ENCODE measurements around the gene STK32B. TPM values are rescaled to one million over a fixed set of nuclear protein-coding genes. Genes with fewer than 3 reads are reported as not detected.
A peak's percentile ranks its signal among the peaks of the same experiment; 100 is the strongest.

Gene STK32B
- total RNA-seq, 2 experiments from 2014 or later: not detected

DNA sequence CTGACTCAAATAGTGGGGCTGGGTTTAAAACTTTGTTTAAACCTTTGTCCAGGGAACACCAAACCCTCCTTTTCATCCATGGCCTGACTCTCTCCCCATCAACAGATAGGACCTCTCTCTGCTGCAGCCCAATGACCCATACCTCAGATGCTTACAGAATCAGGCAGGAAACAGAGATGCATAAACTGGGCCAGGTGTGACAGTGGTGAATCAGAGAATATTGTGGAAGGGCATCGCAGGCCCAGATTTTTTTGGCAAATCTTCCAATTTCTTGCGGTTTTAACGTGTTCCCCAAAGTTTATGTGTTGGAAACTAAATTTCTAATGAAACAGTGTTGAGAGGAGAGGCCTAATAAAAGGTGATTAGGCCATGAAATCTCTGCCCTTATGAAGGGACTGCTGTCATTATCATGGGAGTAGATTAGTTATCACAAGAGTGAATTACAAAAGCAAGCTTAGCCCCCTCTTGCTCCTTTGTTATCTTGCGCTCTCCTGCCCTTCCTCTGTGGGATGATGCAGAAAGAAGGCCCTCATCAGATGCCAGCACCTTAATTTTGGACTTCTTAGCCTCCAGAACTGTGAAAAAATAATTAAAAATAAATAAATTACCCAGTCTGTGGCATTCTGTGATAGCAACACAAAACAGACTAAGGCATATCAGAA lies 82.8 kb downstream of the STK32B start:
- Mint-ChIP-seq H3K27ac (no peak overlapping the region), H3K4me1 (no peaks in the 10 kb centered on the region), H3K36me3 (ENCODE audit: low read depth) (no peaks in the 10 kb centered on the region), H3K27me3 (no peaks in the 10 kb centered on the region), H3K9me3 (ENCODE audit: low read depth) (no peaks in the 10 kb centered on the region), H3K4me3 (no peak overlapping the region)
- intact Hi-C loops (cut with DNase I, micrococcal nuclease): no loop called here
- ChIA-PET CTCF (no interaction called here), POLR2A (no interaction called here)
- no peak for DNase-seq
- ATAC-seq: no peak

DNA sequence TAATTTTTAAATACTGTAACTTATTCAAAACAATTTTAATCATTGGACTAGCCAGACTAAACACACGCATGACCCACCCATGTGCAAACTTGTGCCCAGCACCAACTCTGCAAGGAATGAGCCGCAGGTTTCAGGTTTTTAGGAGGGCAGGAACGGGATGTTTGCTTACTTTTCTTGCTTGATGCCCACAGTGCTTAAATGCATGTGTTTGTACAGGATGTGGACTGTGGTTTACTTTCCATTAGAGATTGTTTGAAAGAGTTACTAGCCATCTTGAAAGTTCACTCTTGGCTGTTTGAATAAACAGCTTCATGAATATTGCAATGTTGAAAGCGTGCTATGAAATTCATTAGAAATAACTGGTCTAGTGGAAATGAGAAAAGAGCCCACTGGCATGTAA lies 83.3 kb downstream of the STK32B start:
- Mint-ChIP-seq H3K4me3 (no peak overlapping the region), H3K9me3 (ENCODE audit: low read depth) (no peaks in the 10 kb centered on the region), H3K27me3 (no peaks in the 10 kb centered on the region), H3K27ac (no peak overlapping the region), H3K36me3 (ENCODE audit: low read depth) (no peaks in the 10 kb centered on the region), H3K4me1 (no peaks in the 10 kb centered on the region)
- ATAC-seq: no peak
- POLR2A ChIA-PET: no interaction called here
- intact Hi-C loops (cut with DNase I, micrococcal nuclease): no loop called here
- DNase-seq: no peak
- CTCF ChIA-PET: no interaction called here

DNA sequence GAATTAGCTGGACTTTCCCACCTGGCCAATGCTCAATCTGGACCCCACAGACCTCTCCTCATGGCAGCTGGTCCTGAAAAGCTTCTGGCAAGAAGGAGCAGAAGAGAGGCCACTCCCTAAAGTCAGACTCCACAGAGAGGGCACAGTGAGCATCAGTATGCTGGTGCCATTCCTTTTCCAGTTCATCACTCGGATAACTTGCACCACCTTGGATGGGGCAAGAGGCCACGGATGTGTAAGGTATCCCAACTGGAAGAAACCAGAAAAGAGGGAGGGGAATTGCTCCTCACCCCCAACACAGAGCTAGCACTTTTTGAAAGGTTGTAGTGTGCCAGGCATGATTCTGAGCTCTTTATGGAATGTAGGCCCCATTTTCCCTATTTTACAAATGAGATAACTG lies 85.9 kb downstream of the STK32B start:
- Mint-ChIP-seq H3K4me3 (no peak overlapping the region), H3K9me3 (ENCODE audit: low read depth) (no peaks in the 10 kb centered on the region), H3K27me3 (peaks cover 1% of the 10 kb centered on the region), H3K27ac (no peak overlapping the region), H3K4me1 (no peaks in the 10 kb centered on the region), H3K36me3 (ENCODE audit: low read depth) (no peaks in the 10 kb centered on the region)
- ChIA-PET POLR2A (no interaction called here), CTCF (no interaction called here)
- no peak for ATAC-seq
- no peak for DNase-seq
- intact Hi-C loops (cut with DNase I, micrococcal nuclease): no loop called here

DNA sequence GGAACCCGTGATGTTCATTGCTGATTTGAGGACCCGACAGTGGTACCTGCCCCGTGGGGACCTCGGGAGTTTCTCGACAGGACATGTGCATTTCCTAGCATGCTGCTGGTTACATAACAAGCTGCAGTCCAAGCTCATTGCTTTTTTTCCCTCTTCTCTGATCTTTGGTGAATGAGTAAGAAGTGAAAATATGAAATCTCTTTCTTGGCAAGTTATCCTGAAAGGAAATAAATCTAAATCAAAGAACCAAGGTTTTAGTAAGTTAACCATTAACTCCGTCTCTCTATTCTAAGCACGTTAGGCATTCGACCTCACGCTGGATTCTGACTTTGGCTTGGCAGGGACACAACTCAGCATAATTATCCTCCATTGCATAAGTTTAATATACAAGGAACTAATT lies 86.6 kb downstream of the STK32B start:
- Mint-ChIP-seq H3K36me3 (ENCODE audit: low read depth) (no peaks in the 10 kb centered on the region), H3K4me3 (no peak overlapping the region), H3K27ac (no peak overlapping the region), H3K9me3 (ENCODE audit: low read depth) (no peaks in the 10 kb centered on the region), H3K4me1 (no peaks in the 10 kb centered on the region), H3K27me3 (peaks cover 1% of the 10 kb centered on the region)
- CTCF ChIA-PET: no interaction called here
- POLR2A ChIA-PET: no interaction called here
- intact Hi-C loops (cut with DNase I, micrococcal nuclease): no loop called here
- no peak for ATAC-seq
- no peak for DNase-seq

DNA sequence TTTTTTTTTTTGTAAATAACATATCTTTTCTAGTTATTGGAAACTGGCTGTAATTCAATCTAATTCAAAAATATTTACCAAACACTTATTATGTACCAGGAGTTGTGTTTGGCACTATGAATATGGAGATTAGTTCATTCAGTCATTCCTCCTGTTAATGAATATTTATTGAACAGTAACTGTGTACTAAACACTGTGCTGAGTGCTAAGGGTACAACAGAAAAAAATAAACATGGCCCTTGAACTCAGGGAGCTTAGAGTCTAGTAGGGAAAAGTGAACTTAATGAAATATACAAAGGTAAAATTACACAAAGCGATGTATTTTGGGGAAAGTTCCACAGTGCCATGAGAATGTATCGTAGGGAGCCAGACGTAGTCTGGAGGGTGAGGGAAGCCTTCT lies 87.1 kb downstream of the STK32B start:
- POLR2A ChIA-PET: no interaction called here
- ATAC-seq (no peak), DNase-seq (no peak)
- H3K9me3 Mint-ChIP-seq (ENCODE audit: low read depth): no peaks in the 10 kb centered on the region
- CTCF ChIA-PET: no interaction called here
- H3K36me3 Mint-ChIP-seq (ENCODE audit: low read depth): no peaks in the 10 kb centered on the region
- H3K27me3 Mint-ChIP-seq: peaks cover 1% of the 10 kb centered on the region
- H3K4me3 Mint-ChIP-seq: no peak overlapping the region
- H3K4me1 Mint-ChIP-seq: no peaks in the 10 kb centered on the region
- intact Hi-C loops (cut with DNase I, micrococcal nuclease): no loop called here
- H3K27ac Mint-ChIP-seq: no peak overlapping the region

DNA sequence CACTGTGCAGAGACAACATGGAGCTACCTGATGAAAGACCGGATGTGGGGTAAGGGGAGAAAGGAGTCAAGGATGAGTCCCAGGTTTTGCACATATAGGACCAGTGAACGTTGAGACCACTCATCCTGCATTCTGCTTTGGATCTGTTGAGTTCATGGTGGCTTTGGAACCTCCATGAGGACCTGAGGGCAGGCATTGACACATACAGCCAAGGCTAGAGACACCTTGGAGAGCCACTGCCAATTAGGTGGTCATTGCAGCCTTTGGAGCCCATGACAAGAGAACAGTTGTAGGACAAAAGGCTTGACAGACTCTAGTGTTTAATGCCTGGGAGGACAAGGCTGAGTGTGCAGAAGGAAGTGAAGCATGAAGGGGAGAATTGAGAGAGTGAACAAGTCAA lies 87.9 kb downstream of the STK32B start:
- H3K4me1 Mint-ChIP-seq: no peaks in the 10 kb centered on the region
- CTCF ChIA-PET: no interaction called here

DNA sequence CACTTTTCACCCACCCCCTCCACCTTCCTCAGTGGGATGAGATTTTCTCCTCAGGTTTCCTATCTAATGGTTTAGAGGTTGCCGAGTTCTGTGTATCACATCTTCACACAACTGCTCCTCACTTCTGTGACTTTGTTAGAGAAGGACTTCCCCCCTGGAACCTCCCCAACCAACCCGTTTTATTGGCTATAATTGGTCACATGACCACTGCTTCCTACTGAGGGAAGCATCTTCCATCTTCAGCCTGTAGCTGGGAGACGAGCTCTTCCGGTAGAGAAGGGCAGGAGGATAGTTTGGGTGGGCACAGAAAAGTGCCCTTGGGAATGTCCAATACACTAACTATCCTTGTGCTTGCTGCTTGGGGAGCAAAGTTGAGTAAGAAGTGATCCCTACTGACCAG lies 90.5 kb downstream of the STK32B start:
- POLR2A ChIA-PET: no interaction called here

More for the DNA sequence above, 87.9 kb downstream of the STK32B start:
- POLR2A ChIA-PET: no interaction called here
- H3K27ac Mint-ChIP-seq: no peak overlapping the region
- H3K27me3 Mint-ChIP-seq: peaks cover 1% of the 10 kb centered on the region
- intact Hi-C loops (cut with DNase I, micrococcal nuclease): no loop called here
- H3K36me3 Mint-ChIP-seq (ENCODE audit: low read depth): no peaks in the 10 kb centered on the region
- H3K9me3 Mint-ChIP-seq (ENCODE audit: low read depth): no peaks in the 10 kb centered on the region
- ATAC-seq (no peak), DNase-seq (no peak)
- H3K4me3 Mint-ChIP-seq: no peak overlapping the region

DNA sequence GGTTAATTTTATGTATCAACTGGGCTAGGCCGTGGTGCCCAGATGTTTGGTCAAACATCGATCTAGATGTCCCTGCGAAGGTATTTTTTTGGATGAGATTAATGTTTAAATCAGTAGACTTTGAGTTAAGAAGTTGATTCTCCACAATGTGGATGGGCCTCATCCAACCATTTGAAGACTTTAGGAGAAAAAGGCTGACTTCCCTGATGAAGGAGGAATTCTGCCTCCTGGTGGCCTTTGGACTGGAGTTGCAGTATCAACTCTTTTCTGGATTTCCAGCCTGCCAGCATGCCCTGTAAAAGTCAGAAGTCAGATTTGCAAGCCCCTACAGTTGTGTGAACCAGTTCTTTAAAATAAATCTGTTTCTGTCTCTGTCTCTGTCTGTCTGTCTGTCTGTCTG lies 91.4 kb downstream of the STK32B start:
- CTCF ChIA-PET: no interaction called here
- no peak overlapping the region for H3K27ac Mint-ChIP-seq
- intact Hi-C loops (cut with DNase I, micrococcal nuclease): loop anchor here (1.0 to 10.0 kb wide), 2 partner anchors 147 to 148 kb away; no protein-coding TSS in a partner anchor
- peak; percentile 11 for DNase-seq
- H3K4me3 Mint-ChIP-seq: no peak overlapping the region
- no peak for ATAC-seq
- H3K36me3 Mint-ChIP-seq (ENCODE audit: low read depth): no peaks in the 10 kb centered on the region
- no peaks in the 10 kb centered on the region for H3K9me3 Mint-ChIP-seq (ENCODE audit: low read depth)
- POLR2A ChIA-PET: no interaction called here
- H3K27me3 Mint-ChIP-seq: peaks cover 1% of the 10 kb centered on the region
- no peaks in the 10 kb centered on the region for H3K4me1 Mint-ChIP-seq

More for the DNA sequence above, 90.5 kb downstream of the STK32B start:
- DNase-seq (no peak), ATAC-seq (no peak)
- CTCF ChIA-PET: interaction anchor here (0.7 kb wide), 1 partner anchor 230 kb away, joined by 3 read pairs; no protein-coding TSS in a partner anchor
- Mint-ChIP-seq H3K27ac (no peak overlapping the region), H3K9me3 (ENCODE audit: low read depth) (no peaks in the 10 kb centered on the region), H3K27me3 (peaks cover 1% of the 10 kb centered on the region), H3K4me3 (no peak overlapping the region), H3K36me3 (ENCODE audit: low read depth) (no peaks in the 10 kb centered on the region), H3K4me1 (no peaks in the 10 kb centered on the region)
- intact Hi-C loops (cut with DNase I, micrococcal nuclease): loop anchor here (1.0 to 10.0 kb wide), 2 partner anchors 147 kb away; no protein-coding TSS in a partner anchor

DNA sequence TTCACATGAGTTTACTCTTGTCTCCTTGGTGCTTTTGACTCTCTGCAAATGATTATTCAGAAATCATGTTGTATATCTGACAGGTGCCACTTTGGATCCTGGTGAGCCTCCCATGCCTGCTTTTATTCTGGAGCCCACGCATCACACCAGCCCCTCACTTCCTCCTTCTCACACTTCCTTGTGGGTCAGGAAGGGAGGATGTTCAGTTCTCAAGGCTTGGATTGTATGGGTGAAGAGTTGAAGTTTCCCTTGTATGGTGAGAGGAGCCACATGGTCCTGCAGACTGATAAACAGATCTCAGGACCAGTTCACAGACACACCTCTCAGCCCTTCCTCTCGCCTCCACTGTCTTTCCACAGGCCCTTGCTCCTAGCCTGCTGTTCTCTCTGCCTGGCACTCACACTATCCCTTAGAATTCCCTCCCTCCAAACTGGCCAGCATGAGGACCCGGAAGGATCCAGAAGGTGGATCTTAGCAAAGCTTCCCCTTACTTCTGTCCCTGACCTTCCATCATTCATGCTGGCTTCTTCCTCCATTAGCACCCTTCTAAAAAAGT lies 92.1 kb downstream of the STK32B start:
- H3K27ac Mint-ChIP-seq: no peak overlapping the region
- no peak overlapping the region for H3K4me3 Mint-ChIP-seq
- DNase-seq (no peak), ATAC-seq (no peak)
- H3K36me3 Mint-ChIP-seq (ENCODE audit: low read depth): no peaks in the 10 kb centered on the region
- H3K4me1 Mint-ChIP-seq: no peaks in the 10 kb centered on the region
- H3K9me3 Mint-ChIP-seq (ENCODE audit: low read depth): no peaks in the 10 kb centered on the region
- intact Hi-C loops (cut with DNase I, micrococcal nuclease): loop anchor here in 1 of 2 experiments (10.0 kb wide), 1 partner anchor 149 kb away; no protein-coding TSS in a partner anchor
- peaks cover 1% of the 10 kb centered on the region for H3K27me3 Mint-ChIP-seq
- CTCF ChIA-PET: no interaction called here
- POLR2A ChIA-PET: no interaction called here

DNA sequence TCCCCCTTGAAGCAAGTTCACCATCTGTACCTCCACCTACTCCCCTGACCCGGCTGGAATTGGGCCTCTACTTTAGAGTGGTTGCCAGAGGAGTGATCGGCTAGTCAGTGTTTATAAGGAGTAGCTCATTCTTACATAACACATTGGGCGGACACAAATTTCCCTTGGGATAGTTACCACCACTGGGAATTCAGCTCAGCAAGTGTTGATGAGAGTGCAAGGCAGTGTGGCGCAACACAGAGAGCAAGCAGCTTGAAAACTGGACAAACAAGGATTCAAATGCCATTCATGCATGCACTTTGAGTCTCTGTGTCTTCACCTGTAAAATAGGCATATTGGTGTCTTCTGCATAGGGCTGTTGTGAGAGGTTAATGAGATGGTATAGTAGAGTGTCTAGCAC lies 92.7 kb downstream of the STK32B start:
- intact Hi-C loops (cut with DNase I, micrococcal nuclease): loop anchor here in 1 of 2 experiments (10.0 kb wide), 1 partner anchor 149 kb away; no protein-coding TSS in a partner anchor
- ChIA-PET POLR2A (no interaction called here), CTCF (no interaction called here)
- Mint-ChIP-seq H3K4me1 (no peaks in the 10 kb centered on the region), H3K27me3 (peaks cover 1% of the 10 kb centered on the region), H3K9me3 (ENCODE audit: low read depth) (no peaks in the 10 kb centered on the region), H3K27ac (no peak overlapping the region), H3K36me3 (ENCODE audit: low read depth) (no peaks in the 10 kb centered on the region), H3K4me3 (no peak overlapping the region)
- ATAC-seq: no peak
- DNase-seq: no peak

DNA sequence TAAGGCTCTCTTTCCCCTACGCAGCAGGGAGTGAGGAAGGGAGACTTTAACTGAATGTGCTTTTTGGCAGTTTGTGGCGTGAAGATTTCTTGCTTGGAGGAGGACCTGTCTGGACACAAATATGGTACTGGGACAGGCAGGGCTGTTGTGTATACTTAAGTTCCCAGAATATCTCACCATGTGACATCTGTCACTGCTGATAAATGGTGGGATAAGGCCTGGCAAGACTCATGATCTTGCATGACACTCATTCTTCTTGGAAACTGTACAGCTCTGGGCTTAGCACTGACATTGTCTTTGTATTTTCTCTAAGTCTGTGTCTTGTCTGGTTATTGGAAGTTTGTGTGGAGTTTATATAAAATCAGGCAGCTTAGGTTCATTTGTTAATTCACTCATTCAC lies 93.1 kb downstream of the STK32B start:
- CTCF ChIA-PET: no interaction called here
- POLR2A ChIA-PET: no interaction called here
- intact Hi-C loops (cut with DNase I, micrococcal nuclease): loop anchor here in 1 of 2 experiments (10.0 kb wide), 1 partner anchor 150 kb away; no protein-coding TSS in a partner anchor
- Mint-ChIP-seq H3K36me3 (ENCODE audit: low read depth) (no peaks in the 10 kb centered on the region), H3K4me1 (no peaks in the 10 kb centered on the region), H3K9me3 (ENCODE audit: low read depth) (no peaks in the 10 kb centered on the region), H3K4me3 (no peak overlapping the region), H3K27ac (no peak overlapping the region), H3K27me3 (peaks cover 1% of the 10 kb centered on the region)
- ATAC-seq (no peak), DNase-seq (no peak)

DNA sequence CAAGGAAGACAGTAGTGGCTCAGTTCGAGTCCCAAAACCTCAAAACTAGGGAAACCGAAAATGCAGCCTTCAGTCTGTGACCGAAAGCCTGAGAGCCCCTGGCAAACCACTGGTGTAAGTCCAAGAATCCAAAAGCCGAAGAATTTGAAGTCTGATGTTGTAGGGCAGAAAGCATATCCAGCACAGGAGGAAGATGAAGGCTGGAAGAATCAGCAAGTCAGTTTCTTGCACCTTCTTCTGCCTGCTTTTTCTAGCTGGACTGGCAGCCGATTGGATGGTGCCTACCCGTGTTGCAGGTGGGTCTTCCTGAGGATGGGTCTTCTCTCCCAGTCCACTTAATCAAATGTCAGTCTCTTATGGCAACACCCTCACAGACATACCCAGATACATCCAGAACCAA lies 95.0 kb downstream of the STK32B start:
- no peaks in the 10 kb centered on the region for H3K9me3 Mint-ChIP-seq (ENCODE audit: low read depth)
- H3K27ac Mint-ChIP-seq: no peak overlapping the region
- ChIA-PET POLR2A (no interaction called here), CTCF (interaction anchor here (0.7 kb wide), 1 partner anchor 103 kb away, joined by 3 read pairs; no protein-coding TSS in a partner anchor)
- no peaks in the 10 kb centered on the region for H3K4me1 Mint-ChIP-seq
- DNase-seq: no peak
- H3K27me3 Mint-ChIP-seq: peaks cover 2% of the 10 kb centered on the region
- no peaks in the 10 kb centered on the region for H3K36me3 Mint-ChIP-seq (ENCODE audit: low read depth)
- H3K4me3 Mint-ChIP-seq: no peak overlapping the region
- no peak for ATAC-seq
- intact Hi-C loops (cut with DNase I, micrococcal nuclease): loop anchor here in 1 of 2 experiments (10.0 kb wide), 1 partner anchor 151 kb away; no protein-coding TSS in a partner anchor

Data from activated CD4-positive, alpha-beta T cell treated with anti-CD3 and anti-CD28 coated beads for 36 hours (primary cell).